HG03039 (cell line): Measurements from ENCODE around the gene DRGX.

Experiments used
- ATAC-seq: cut with Tn5 transposase; IDR thresholded peaks from one replicate; pipeline ENCODE4 v1.9.1; 2021; ENCODE audit warnings: mild to moderate bottlenecking, moderate library complexity; ENCODE audit not compliant: unreplicated experiment

The DRGX gene

GRCh38 chr10:49408519-49409306 is 12.8 kb upstream of the DRGX start:
- no peak for ATAC-seq

- ATAC-seq = peak; percentile 51
Observed at GRCh38 chr10:49407552-49408137, 11.8 kb upstream of the DRGX start.

GRCh38 chr10:49407151-49407550 is 11.3 kb upstream of the DRGX start:
- no peak for ATAC-seq

GRCh38 chr10:49404321-49404878 is 8.5 kb upstream of the DRGX start:
- no peak for ATAC-seq

GRCh38 chr10:49403363-49403762 is 7.5 kb upstream of the DRGX start:
- no peak for ATAC-seq

- ATAC-seq = no peak
Observed at GRCh38 chr10:49400365-49400764, 4.5 kb upstream of the DRGX start.

- ATAC-seq = no peak
Observed at GRCh38 chr10:49398986-49399385, 3.1 kb upstream of the DRGX start.

- no peak for ATAC-seq
Observed at GRCh38 chr10:49398000-49398861, 2.3 kb upstream of the DRGX start.

GRCh38 chr10:49397036-49397999 is 1.4 kb upstream of the DRGX start:
- ATAC-seq = no peak

- ATAC-seq = no peak
Observed at GRCh38 chr10:49396666-49396999, 744 bp upstream of the DRGX start.

- ATAC-seq = no peak
Observed at GRCh38 chr10:49394933-49395740, 752 bp downstream of the DRGX start.

- no peak for ATAC-seq
Observed at GRCh38 chr10:49393757-49394156, 2.1 kb downstream of the DRGX start.

GRCh38 chr10:49393301-49393700 is 2.6 kb downstream of the DRGX start:
- ATAC-seq = no peak

- no peak for ATAC-seq
Observed at GRCh38 chr10:49389361-49389933, 6.4 kb downstream of the DRGX start.

- no peak for ATAC-seq
Observed at GRCh38 chr10:49388161-49388560, 7.7 kb downstream of the DRGX start.

GRCh38 chr10:49387071-49387470 is 8.8 kb downstream of the DRGX start:
- ATAC-seq = no peak

- no peak for ATAC-seq
Observed at GRCh38 chr10:49385939-49386922, 9.7 kb downstream of the DRGX start.
